ENCODE results near the gene GPR152.

The GPR152 gene

GRCh38 chr11:67464411-67465188 lies 12.1 kb upstream of the GPR152 start:
- DNase-seq = peak; percentile 72

DNA sequence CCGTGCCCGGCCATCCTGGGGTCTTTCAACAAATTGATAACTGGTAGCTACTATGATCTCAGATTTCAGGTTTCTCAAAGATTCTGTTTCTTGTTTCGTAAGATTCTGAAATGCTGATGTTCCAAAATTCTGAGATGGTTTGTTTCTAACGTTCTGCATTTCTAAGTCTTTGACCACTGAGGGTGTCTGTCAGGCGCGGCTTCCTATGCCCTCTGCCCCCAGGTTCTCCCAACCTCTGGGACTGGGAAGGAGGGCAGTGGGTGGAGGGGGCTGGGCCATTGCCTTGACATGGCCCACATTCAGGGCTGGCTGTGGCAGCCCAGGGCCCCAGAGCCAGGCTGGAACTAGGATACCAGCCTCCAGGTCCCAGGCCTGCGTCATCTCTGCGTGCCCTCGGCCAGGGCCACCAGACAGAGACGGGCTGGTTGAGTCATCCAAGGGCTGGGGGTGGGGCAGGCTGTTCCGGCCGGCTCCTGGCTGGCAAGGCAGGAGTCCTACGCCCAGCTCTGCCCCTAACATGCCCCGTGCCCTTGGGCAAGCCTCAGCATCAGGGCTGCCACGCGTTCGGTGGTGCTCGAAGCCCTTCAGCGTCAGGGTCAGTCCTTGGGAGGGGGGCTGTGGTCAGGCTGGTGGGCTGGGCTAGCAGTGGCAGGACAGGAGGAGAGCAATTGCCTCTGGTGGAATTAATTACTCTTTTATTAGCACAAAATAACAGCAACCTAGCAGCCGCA lies 11.3 kb upstream of the GPR152 start:
- DNase-seq = no peak

GRCh38 chr11:67463186-67463585 lies 10.7 kb upstream of the GPR152 start:
- DNase-seq = no peak

GRCh38 chr11:67458266-67458665 lies 5.7 kb upstream of the GPR152 start:
- no peak for DNase-seq

DNA sequence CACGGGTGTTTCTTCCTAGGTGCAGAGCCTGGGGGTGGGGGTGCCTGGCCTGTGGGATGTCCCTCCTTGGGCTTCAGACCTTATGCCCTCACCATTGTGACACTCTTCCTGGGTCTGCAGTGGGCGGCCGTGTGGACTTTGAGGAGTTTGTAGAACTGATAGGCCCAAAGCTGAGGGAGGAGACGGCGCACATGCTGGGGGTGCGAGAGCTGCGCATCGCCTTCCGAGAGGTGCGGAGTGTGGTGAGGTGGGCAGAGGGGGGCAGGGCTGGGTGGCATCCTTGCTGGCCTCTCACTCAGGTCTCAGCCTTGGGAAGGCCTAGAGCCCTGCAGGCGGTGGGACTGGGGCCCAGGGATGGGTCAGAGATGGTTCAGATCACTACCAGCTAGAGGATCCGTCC lies 4.9 kb upstream of the GPR152 start:
- DNase-seq = no peak

GRCh38 chr11:67456068-67456705 lies 3.7 kb upstream of the GPR152 start:
- no peak for DNase-seq

DNA sequence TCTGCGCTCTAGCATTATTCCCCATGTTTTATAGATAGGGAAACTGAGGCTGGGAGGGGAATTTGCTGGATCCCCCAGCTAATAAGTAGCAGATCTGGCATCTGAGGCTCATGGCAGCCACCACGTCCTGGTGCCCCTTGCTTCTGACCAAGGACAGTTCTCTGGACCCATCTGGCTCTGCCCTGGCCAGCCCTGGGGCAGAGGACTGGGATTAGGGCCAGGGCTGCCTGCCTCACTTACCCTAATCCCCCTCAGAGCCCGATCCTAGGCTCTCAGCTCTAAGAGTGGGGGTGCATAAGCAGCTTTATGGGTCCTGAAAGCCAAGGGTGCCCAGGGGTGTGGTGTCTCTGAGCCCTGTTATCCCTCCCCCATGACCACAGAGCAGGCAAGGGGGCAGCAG lies 2.5 kb upstream of the GPR152 start, which contains the start of gene CABP4:
CABP4 (plus strand) TSS at position 301 of the 400 bp plus-strand sequence; CDS start at position 371, 70 bp downstream.
- DNase-seq = no peak

GRCh38 chr11:67453816-67454732 lies 1.5 kb upstream of the GPR152 start:
- DNase-seq = no peak

- DNase-seq = no peak
Observed at GRCh38 chr11:67451658-67451976, 912 bp downstream of the GPR152 start.

- DNase-seq = no peak
Observed at GRCh38 chr11:67450796-67451657, 1.5 kb downstream of the GPR152 start.

DNA sequence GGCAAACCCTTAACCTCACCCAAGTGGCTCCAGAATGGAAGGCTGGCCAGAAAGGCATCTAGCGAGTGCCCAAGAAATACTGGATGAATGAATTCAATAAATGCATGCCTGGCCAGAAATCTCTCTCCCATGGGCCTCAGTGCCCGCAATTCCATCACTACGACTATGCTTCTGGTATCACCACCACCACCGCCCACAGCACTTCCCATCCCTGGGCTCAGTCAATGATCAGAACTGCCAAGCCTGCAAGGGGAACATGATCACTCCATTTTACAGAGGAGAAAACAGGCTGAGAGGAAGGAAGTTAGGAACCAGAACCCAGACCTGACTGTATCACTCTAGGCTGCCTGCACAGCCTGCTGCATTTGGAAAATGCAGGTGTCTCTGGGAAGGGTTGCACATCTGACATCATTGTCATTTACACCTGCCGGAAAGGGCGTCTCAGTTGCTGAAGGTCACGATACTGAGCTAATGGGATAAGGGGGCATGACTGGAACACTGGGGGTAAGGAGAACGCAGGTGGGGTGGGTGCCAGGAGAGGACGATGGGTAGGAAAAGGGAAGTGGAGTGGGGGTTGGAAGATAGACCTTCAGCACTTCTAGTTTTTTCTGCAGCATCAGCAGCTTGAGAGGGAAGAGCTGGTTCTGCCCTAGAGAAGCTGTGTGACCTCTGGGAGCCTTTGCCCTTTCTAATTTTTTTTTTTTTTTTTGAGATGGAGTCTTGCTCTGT lies 3.2 kb downstream of the GPR152 start:
- no peak for DNase-seq

DNA sequence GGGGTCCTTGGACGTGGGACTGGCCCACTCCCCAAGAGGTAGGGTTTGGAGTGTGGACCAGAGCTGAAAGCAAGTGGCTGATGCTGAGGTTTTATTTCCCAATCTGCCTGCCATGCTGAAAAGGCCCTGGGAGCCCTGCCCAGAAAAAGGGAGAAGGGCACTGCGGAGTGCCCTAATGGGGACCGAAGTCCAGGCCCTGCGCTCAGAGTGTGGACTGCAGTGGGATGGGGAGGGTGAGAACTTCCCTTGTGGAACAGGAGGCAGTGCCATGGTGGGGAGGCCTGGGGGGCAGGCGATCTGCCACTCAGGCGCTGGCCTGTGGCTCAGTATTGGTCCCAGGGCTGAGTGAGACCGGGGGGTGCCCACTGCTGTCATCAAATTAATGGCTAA lies 4.3 kb downstream of the GPR152 start:
- DNase-seq = no peak

DNA sequence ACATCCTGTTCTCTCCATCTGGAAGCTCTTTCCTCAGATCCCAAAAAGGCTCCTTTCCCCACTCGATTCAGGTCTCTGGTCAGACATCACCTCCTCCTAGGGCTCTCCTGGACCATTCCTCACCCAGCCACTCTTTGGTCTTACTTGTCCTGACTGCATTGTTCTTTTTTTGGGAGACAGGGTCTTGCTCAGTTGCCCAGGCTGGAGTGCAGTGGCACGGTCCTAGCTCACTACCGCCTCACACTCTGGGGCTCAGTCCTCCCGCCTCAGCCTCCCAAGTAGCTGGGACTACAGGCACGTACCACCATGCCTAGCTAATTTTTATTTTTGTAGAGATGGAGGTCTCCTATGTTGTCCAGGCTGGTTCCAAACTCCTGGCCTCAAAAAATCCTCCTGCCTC lies 7.0 kb downstream of the GPR152 start:
- DNase-seq = no peak

DNA sequence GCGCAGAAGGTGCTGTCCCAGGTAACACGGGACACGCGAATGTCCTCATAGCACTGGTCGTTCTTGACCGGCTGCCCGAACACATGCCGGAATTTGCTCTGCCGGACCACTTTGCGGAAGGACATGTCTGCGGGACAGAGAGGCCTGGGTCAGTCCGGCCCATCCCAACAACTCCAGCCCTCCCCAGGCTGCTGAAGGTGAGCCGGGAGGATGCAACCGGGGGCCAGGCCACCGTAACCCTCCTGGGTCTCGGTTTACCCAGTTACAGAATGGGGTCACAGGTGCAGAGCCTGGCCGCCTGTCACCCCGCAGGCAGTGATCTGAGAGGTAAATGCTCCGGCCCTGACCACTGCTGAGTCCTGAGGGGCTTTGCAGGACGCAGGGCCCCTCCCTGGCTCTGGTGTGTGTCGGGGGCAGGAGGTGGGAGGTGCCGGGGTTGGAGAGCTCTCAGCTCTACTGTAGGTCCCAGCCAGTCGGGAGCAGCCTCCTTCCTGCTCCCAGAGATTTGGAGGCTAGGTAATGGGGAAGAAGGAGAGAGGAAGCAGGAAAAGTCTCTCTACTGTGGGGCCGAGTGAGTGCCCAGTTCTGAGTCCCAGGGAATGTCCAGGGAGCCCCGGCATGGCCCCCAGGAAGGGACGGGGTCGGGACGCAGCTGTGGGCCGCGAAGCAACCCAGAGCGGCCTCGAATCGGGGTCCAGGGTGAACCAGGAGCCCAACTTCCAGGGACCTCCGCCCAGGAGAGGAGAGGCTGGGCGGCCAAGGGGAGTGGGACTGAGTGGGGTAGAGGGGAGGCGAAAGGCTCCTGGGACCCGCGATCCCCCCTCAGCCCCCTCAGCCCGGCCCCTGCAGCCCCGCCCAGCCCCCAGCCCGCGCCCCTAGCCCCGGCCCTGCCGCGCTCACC lies 9.8 kb downstream of the GPR152 start:
- no peak for DNase-seq

DNA sequence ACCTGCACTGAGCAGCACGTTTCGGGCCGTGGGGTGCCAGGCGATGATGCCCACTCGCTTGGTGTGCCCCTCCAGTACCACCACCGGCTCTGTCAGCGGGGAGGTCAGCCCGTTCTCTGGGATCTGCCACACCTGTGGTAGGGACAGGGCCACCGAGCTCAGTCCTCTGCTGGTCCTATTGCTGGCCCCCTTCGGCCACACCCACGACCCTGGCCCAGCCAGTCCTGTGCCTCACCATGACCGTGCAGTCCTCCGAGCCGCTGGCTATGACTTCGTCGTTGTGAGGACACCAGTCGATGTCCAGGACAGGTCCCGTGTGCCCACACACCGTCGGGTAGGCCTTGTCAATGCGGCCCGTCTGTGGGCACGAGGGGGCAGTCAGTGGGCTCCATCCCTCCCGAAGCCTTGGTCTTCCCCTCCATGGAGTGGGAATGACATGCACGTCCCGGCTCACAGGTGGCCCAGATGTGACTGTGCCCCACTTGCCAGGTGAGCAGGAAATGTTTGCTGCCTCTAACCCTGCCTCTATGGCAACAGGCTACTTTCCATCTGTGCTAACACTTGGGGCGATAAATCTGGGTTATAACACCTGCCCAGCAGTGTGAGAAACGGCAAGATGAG lies 10.7 kb downstream of the GPR152 start:
- DNase-seq = no peak

- no peak for DNase-seq
Observed at GRCh38 chr11:67441098-67441563, 11.4 kb downstream of the GPR152 start.

- no peak for DNase-seq
Observed at GRCh38 chr11:67440229-67441097, 12.1 kb downstream of the GPR152 start.
